Measurements from ENCODE around the gene TP53BP2.
"Not testable (repeated sequence)": the region's sequence is repeated elsewhere in the genome, so short reads cannot be mapped to it uniquely, and the experiment has no call there.

The TP53BP2 gene

GRCh38 chr1:223832637-223832943 is 13.2 kb downstream of the TP53BP2 start:
- H3K4me3 ChIP-seq: no peak overlapping the region
- in situ Hi-C loops (cut with MboI; ENCODE audit: low sequenced_read_pairs): no loop called here
- H3K27me3 ChIP-seq (ENCODE audit: low read depth): no peaks in the 10 kb centered on the region
- DNase-seq (ENCODE audit: low spot score in 2 of 2): peak in 1 of 2 experiments; percentile 29
- H3K36me3 ChIP-seq (replicated peaks): no peaks in the 10 kb centered on the region
- H3K4me1 ChIP-seq: peaks cover 20% of the 10 kb centered on the region
- H3K9me3 ChIP-seq: no peaks in the 10 kb centered on the region

- peak in 1 of 2 experiments; percentile 61 for DNase-seq (ENCODE audit: low spot score in 2 of 2)
- H3K4me3 ChIP-seq: no peak overlapping the region
- no peaks in the 10 kb centered on the region for H3K36me3 ChIP-seq (replicated peaks)
- H3K9me3 ChIP-seq: no peaks in the 10 kb centered on the region
- peaks cover 15% of the 10 kb centered on the region for H3K4me1 ChIP-seq
- no peaks in the 10 kb centered on the region for H3K27me3 ChIP-seq (ENCODE audit: low read depth)
- in situ Hi-C loops (cut with MboI; ENCODE audit: low sequenced_read_pairs): no loop called here
Observed at GRCh38 chr1:223831755-223832636, 13.8 kb downstream of the TP53BP2 start.

GRCh38 chr1:223829678-223830077 is 16.1 kb downstream of the TP53BP2 start:
- Histone ChIP-seq H3K4me1 (peaks cover 15% of the 10 kb centered on the region), H3K9me3 (no peaks in the 10 kb centered on the region), H3K4me3 (no peak overlapping the region), H3K27me3 (ENCODE audit: low read depth) (no peaks in the 10 kb centered on the region), H3K36me3 (replicated peaks) (no peaks in the 10 kb centered on the region)
- in situ Hi-C loops (cut with MboI; ENCODE audit: low sequenced_read_pairs): no loop called here
- no peak for DNase-seq (ENCODE audit: low spot score in 2 of 2)

- no peaks in the 10 kb centered on the region for H3K9me3 ChIP-seq
- H3K36me3 ChIP-seq (replicated peaks): no peaks in the 10 kb centered on the region; the same call in 1 of the 2 replicates
- in situ Hi-C loops (cut with MboI; ENCODE audit: low sequenced_read_pairs): no loop called here
- no peak for DNase-seq (ENCODE audit: low spot score in 2 of 2)
- H3K27me3 ChIP-seq (ENCODE audit: low read depth): no peaks in the 10 kb centered on the region
- peaks cover 15% of the 10 kb centered on the region for H3K4me1 ChIP-seq
- H3K4me3 ChIP-seq: no peak overlapping the region
Observed at GRCh38 chr1:223828162-223828848, 17.4 kb downstream of the TP53BP2 start.

- DNase-seq (ENCODE audit: low spot score in 2 of 2): no peak
- Histone ChIP-seq H3K36me3 (replicated peaks) (no peaks in the 10 kb centered on the region; the same call in 1 of the 2 replicates), H3K4me1 (peaks cover 8% of the 10 kb centered on the region), H3K27me3 (ENCODE audit: low read depth) (no peaks in the 10 kb centered on the region), H3K4me3 (no peak overlapping the region), H3K9me3 (no peaks in the 10 kb centered on the region)
- in situ Hi-C loops (cut with MboI; ENCODE audit: low sequenced_read_pairs): no loop called here
Observed at GRCh38 chr1:223827193-223827663, 18.5 kb downstream of the TP53BP2 start.

GRCh38 chr1:223825767-223826748 is 19.7 kb downstream of the TP53BP2 start:
- Histone ChIP-seq H3K4me1 (no peaks in the 10 kb centered on the region; the same call in 1 of the 2 replicates), H3K36me3 (replicated peaks) (no peaks in the 10 kb centered on the region; the same call in 1 of the 2 replicates), H3K27me3 (ENCODE audit: low read depth) (no peaks in the 10 kb centered on the region), H3K9me3 (no peaks in the 10 kb centered on the region), H3K4me3 (no peak overlapping the region)
- in situ Hi-C loops (cut with MboI; ENCODE audit: low sequenced_read_pairs): no loop called here
- no peak for DNase-seq (ENCODE audit: low spot score in 2 of 2)

- Histone ChIP-seq H3K4me1 (no peaks in the 10 kb centered on the region; the same call in none of the 2 replicates), H3K36me3 (replicated peaks) (no peaks in the 10 kb centered on the region; the same call in 1 of the 2 replicates), H3K27me3 (ENCODE audit: low read depth) (no peaks in the 10 kb centered on the region), H3K4me3 (no peak overlapping the region), H3K9me3 (no peaks in the 10 kb centered on the region)
- in situ Hi-C loops (cut with MboI; ENCODE audit: low sequenced_read_pairs): loop anchor here (25.0 kb wide), 1 partner anchor 513 kb away; the partner anchor contains the start of gene NVL
- DNase-seq (ENCODE audit: low spot score in 2 of 2): no peak
Observed at GRCh38 chr1:223824712-223825111, 21.0 kb downstream of the TP53BP2 start.

- Histone ChIP-seq H3K27me3 (ENCODE audit: low read depth) (no peaks in the 10 kb centered on the region), H3K9me3 (no peaks in the 10 kb centered on the region), H3K4me1 (no peaks in the 10 kb centered on the region; the same call in none of the 2 replicates), H3K4me3 (no peak overlapping the region), H3K36me3 (replicated peaks) (no peaks in the 10 kb centered on the region; the same call in 1 of the 2 replicates)
- no peak for DNase-seq (ENCODE audit: low spot score in 2 of 2)
- in situ Hi-C loops (cut with MboI; ENCODE audit: low sequenced_read_pairs): loop anchor here (25.0 kb wide), 1 partner anchor 513 kb away; the partner anchor contains the start of gene NVL
Observed at GRCh38 chr1:223824287-223824686, 21.5 kb downstream of the TP53BP2 start.

GRCh38 chr1:223820971-223821370 is 24.8 kb downstream of the TP53BP2 start:
- in situ Hi-C loops (cut with MboI; ENCODE audit: low sequenced_read_pairs): loop anchor here (25.0 kb wide), 1 partner anchor 516 kb away; the partner anchor contains the start of gene NVL
- Histone ChIP-seq H3K36me3 (replicated peaks) (no peaks in the 10 kb centered on the region; the same call in 1 of the 2 replicates), H3K27me3 (ENCODE audit: low read depth) (no peaks in the 10 kb centered on the region), H3K9me3 (no peaks in the 10 kb centered on the region), H3K4me1 (no peaks in the 10 kb centered on the region; the same call in none of the 2 replicates), H3K4me3 (no peak overlapping the region)
- DNase-seq (ENCODE audit: low spot score in 2 of 2): no peak

- in situ Hi-C loops (cut with MboI; ENCODE audit: low sequenced_read_pairs): loop anchor here (25.0 kb wide), 1 partner anchor 517 kb away; the partner anchor contains the start of gene NVL
- H3K4me1 ChIP-seq: no peaks in the 10 kb centered on the region; the same call in none of the 2 replicates
- H3K9me3 ChIP-seq: no peaks in the 10 kb centered on the region
- H3K27me3 ChIP-seq (ENCODE audit: low read depth): no peaks in the 10 kb centered on the region
- H3K4me3 ChIP-seq: no peak overlapping the region
- no peak for DNase-seq (ENCODE audit: low spot score in 2 of 2)
- H3K36me3 ChIP-seq (replicated peaks): no peaks in the 10 kb centered on the region; the same call in 1 of the 2 replicates
Observed at GRCh38 chr1:223820515-223820858, 25.3 kb downstream of the TP53BP2 start.

- H3K4me3 ChIP-seq: no peak overlapping the region
- DNase-seq (ENCODE audit: low spot score in 2 of 2): no peak
- H3K4me1 ChIP-seq: no peaks in the 10 kb centered on the region; the same call in none of the 2 replicates
- H3K36me3 ChIP-seq (replicated peaks): no peaks in the 10 kb centered on the region; the same call in 1 of the 2 replicates
- H3K9me3 ChIP-seq: no peaks in the 10 kb centered on the region
- in situ Hi-C loops (cut with MboI; ENCODE audit: low sequenced_read_pairs): loop anchor here (25.0 kb wide), 1 partner anchor 517 kb away; the partner anchor contains the start of gene NVL
- H3K27me3 ChIP-seq (ENCODE audit: low read depth): no peaks in the 10 kb centered on the region
Observed at GRCh38 chr1:223819730-223820514, 25.8 kb downstream of the TP53BP2 start.

- H3K4me1 ChIP-seq; H3K36me3 ChIP-seq (replicated peaks); DNase-seq (ENCODE audit: low spot score in 2 of 2): not testable (repeated sequence)
Observed at GRCh38 chr1:223817265-223817664, 28.5 kb downstream of the TP53BP2 start.

More at GRCh38 chr1:223817265-223817664, 28.5 kb downstream of the TP53BP2 start:
- not testable (repeated sequence) for H3K4me3 ChIP-seq; H3K27me3 ChIP-seq (ENCODE audit: low read depth); H3K9me3 ChIP-seq
- in situ Hi-C loops (cut with MboI; ENCODE audit: low sequenced_read_pairs): loop anchor here (25.0 kb wide), 1 partner anchor 520 kb away; the partner anchor contains the start of gene NVL
